Endothelial cell of umbilical vein (primary cell): ENCODE measurements around the gene CCL13. TPM values are rescaled to one million over a fixed set of nuclear protein-coding genes. Genes with fewer than 3 reads are reported as not detected.

Source experiments
- BruUV-seq: library from RNA; stranded (reverse); fragments of 400-500 nt; replicated peaks from 2 replicates; lab custom pipeline; 2021; lab: Mats Ljungman, UMichigan
- CTCF ChIA-PET: fragments of 300-600, 350-600 bp; sonication (Branson Sonifier 250); formaldehyde crosslinking; loops from one replicate; lab custom pipeline; 2021; ENCODE audit warnings: antibody characterized with exemption, inconsistent platforms; lab: Charles Lee
- POLR2A ChIA-PET: fragments of 300-600, 350-600 bp; sonication (Branson Sonifier 250); formaldehyde crosslinking; loops from one replicate; lab custom pipeline; 2021; ENCODE audit warnings: antibody characterized with exemption, inconsistent platforms; lab: Charles Lee
- DNase-seq: peaks from one replicate; pipeline ENCODE4 v3.0.0-alpha.2; 2011; ENCODE audit warnings: low read depth, low spot score
- FAIRE-seq: peaks from 2 replicates; lab custom pipeline; 2011; peaks lifted over from hg19 to GRCh38; lab: Jason Lieb, UNC
- H2AFZ ChIP-seq: 2 replicates; pipeline ENCODE4 v1.6.0; 2012; ENCODE audit warnings: low read depth, low read length, control low read depth, inconsistent platforms
- H3K27ac ChIP-seq: 2 replicates; pipeline ENCODE4 v1.5.1; 2011; ENCODE audit warnings: low read depth, mild to moderate bottlenecking, control low read depth, low read length, moderate library complexity; ENCODE audit not compliant: insufficient read depth
- H3K27me3 ChIP-seq, 2 experiments: 2 replicates each; pipeline versions ENCODE4 v1.6.0 to v1.6.1; 2011; ENCODE audit warnings: low read length in 2 of 2, mixed read lengths in 1 of 2; ENCODE audit not compliant: control insufficient read depth in 2 of 2, insufficient read depth in 2 of 2
- H3K36me3 ChIP-seq, 2 experiments: 2 replicates in 1 of 2; 3 replicates in 1 of 2; pipeline ENCODE4 v1.5.1; 2011; ENCODE audit warnings: low read length in 2 of 2, mild to moderate bottlenecking in 1 of 2, moderate library complexity in 1 of 2; ENCODE audit not compliant: control insufficient read depth in 2 of 2, insufficient read depth in 2 of 2; ENCODE audit errors: extremely low read depth in 1 of 2
- H3K4me1 ChIP-seq: 3 replicates; pipeline ENCODE4 v1.5.1; 2011; ENCODE audit warnings: mild to moderate bottlenecking, low read length; ENCODE audit not compliant: control insufficient read depth, insufficient read depth; ENCODE audit errors: extremely low read depth
- H3K4me2 ChIP-seq: 2 replicates; pipeline ENCODE4 v1.6.1; 2011; ENCODE audit warnings: low read length, control low read depth, mixed read lengths; ENCODE audit not compliant: insufficient read depth
- H3K4me3 ChIP-seq, 3 experiments: fragments of 200-600 bp in 1 of 3; sonication (generic), shearing (Covaris generic) in 1 of 3; replicated peaks in 1 of 3; 2 replicates each; pipeline ENCODE4 v1.5.1; 2011 to 2016; ENCODE audit warnings: control low read depth in 3 of 3, low read length in 3 of 3, mild to moderate bottlenecking in 2 of 3, inconsistent platforms in 1 of 3, low read depth in 1 of 3, moderate library complexity in 1 of 3; ENCODE audit not compliant: insufficient read depth in 1 of 3
- H3K79me2 ChIP-seq: 2 replicates; pipeline ENCODE4 v1.6.0; 2012; ENCODE audit warnings: low read length, inconsistent platforms; ENCODE audit not compliant: control insufficient read depth, insufficient read depth
- H3K9ac ChIP-seq: replicated peaks from 2 replicates; pipeline ENCODE3; 2011; ENCODE audit warnings: low read length, control low read depth; ENCODE audit not compliant: insufficient read depth; ENCODE audit errors: extremely low read depth
- H3K9me1 ChIP-seq: replicated peaks from 3 replicates; pipeline ENCODE4 v1.6.0; 2011; ENCODE audit warnings: mild to moderate bottlenecking, low read length; ENCODE audit not compliant: control insufficient read depth, insufficient read depth; ENCODE audit errors: extremely low read depth
- H3K9me3 ChIP-seq: replicated peaks from 2 replicates; pipeline ENCODE4 v1.5.1; 2012; ENCODE audit warnings: low read length, inconsistent platforms; ENCODE audit not compliant: control insufficient read depth, insufficient read depth
- H4K20me1 ChIP-seq: replicated peaks from 2 replicates; pipeline ENCODE3; 2011; ENCODE audit warnings: mild to moderate bottlenecking, low read length; ENCODE audit not compliant: control insufficient read depth, insufficient read depth; ENCODE audit errors: extremely low read depth
- EZH2 ChIP-seq: IDR thresholded peaks from 2 replicates; pipeline ENCODE4 v1.6.1; 2012; ENCODE audit warnings: borderline replicate concordance, low read depth, mild to moderate bottlenecking, moderate library complexity, low read length, inconsistent platforms; ENCODE audit not compliant: severe bottlenecking
- FOS ChIP-seq: IDR thresholded peaks from 2 replicates; pipeline ENCODE4 v1.6.1; 2011; ENCODE audit warnings: mild to moderate bottlenecking, low read length, moderate library complexity, borderline replicate concordance; ENCODE audit not compliant: insufficient read depth
- GATA2 ChIP-seq: IDR thresholded peaks from 2 replicates; pipeline ENCODE4 v1.7.0; 2011; ENCODE audit warnings: low read depth, mild to moderate bottlenecking, moderate library complexity, mixed read lengths, low read length; ENCODE audit not compliant: insufficient read length, insufficient read depth
- JUN ChIP-seq: IDR thresholded peaks from 2 replicates; pipeline ENCODE4 v1.6.1; 2011; ENCODE audit warnings: borderline replicate concordance, low read depth; ENCODE audit not compliant: insufficient read length, insufficient read depth
- MYC ChIP-seq: IDR thresholded peaks from one replicate; pipeline ENCODE4 v1.6.1; 2011; ENCODE audit warnings: mild to moderate bottlenecking, low read depth, low read length
- POLR2A ChIP-seq: IDR thresholded peaks from 2 replicates; pipeline ENCODE4 v1.6.1; 2012; ENCODE audit warnings: low read depth, mild to moderate bottlenecking, control low read depth, low read length
- POLR2AphosphoS5 ChIP-seq: IDR thresholded peaks from 2 replicates; pipeline ENCODE4 v1.6.1; 2012; ENCODE audit warnings: low read depth, mild to moderate bottlenecking, control low read depth, low read length, moderate library complexity; ENCODE audit not compliant: insufficient read depth
- dilution Hi-C: fragments of 300-500 bp; cut with MboI; formaldehyde crosslinking; loops from one replicate; pipeline ENCODE4 v1.15.0; 2019; ENCODE audit warnings: low sequenced_read_pairs; ENCODE audit not compliant: extremely low pct_ligation_motif_present
- intact Hi-C: fragments of 100-400 bp; cut with micrococcal nuclease; formaldehyde crosslinking; loops from one replicate; pipeline ENCODE4 v1.10.0; 2022
- polyA plus RNA-seq, 4 experiments: library from polyadenylated mRNA; depleted of rRNA in 3 of 4; stranded (reverse) in 3 of 4; unstranded in 1 of 4; fragments of >200 nt; gene quantifications; 2 replicates each; pipeline versions ENCODE4 v1.2.1 to v1.2.3, GENCODE V29; 2011 to 2012; ENCODE audit warnings: missing spikeins in 1 of 4
- total RNA-seq: library from RNA; stranded (reverse); gene quantifications from 2 replicates; pipeline ENCODE4 v1.2.3, GENCODE V29; 2021
- TF ChIP-seq, protein P1 (sequence below), 2 donors: IDR thresholded peaks; 1 replicate in 1 of 2; 2 replicates in 1 of 2; pipeline ENCODE4 v1.5.1; 2011; ENCODE audit warnings: low read length in 2 of 2, mild to moderate bottlenecking in 2 of 2, moderate library complexity in 2 of 2, control low read depth in 1 of 2, inconsistent platforms in 1 of 2, low read depth in 1 of 2; ENCODE audit not compliant: insufficient read depth in 1 of 2; ENCODE audit errors: extremely low read depth in 1 of 2
- TF ChIP-seq, protein P2 (sequence below): IDR thresholded peaks from 2 replicates; pipeline ENCODE4 v1.6.1; 2011; ENCODE audit not compliant: insufficient read depth, insufficient read length

The CCL13 gene
- total and polyA plus RNA-seq, 2 donors (not counting 3 experiments of a cell fraction or from before 2014, with no cell fraction given): not detected

DNA sequence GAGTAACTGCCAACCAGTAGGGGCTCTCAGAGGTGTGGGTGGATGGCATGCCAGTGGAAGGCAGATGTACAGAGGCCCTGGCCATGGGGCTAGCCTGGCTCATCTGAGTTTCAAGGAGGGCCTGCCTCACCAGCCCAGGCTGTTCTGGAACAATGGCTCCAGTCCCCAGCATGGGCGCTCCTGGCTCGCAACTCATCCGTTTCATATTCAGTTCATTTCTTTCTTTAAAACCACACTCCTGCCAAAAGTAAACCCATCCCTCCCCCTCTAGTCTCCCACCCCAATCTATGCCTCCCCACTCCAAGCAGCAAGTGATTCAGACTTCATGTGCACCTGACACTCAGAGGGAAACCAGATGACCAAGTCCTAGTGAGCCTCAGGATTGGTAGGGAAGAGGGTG lies 2.4 kb downstream of the CCL13 start:
- H3K4me2 ChIP-seq: no peak overlapping the region
- no peaks in the 10 kb centered on the region for H4K20me1 ChIP-seq
- H3K27me3 ChIP-seq: peaks cover 0 to 3% of the 10 kb centered on the region in 2 experiments
- no TSS peak for BruUV-seq
- peaks cover 2% of the 10 kb centered on the region for H3K4me1 ChIP-seq
- no peak overlapping the region for H3K9ac ChIP-seq
- no peak overlapping the region for H3K4me3 ChIP-seq
- no peaks in the 10 kb centered on the region for H3K9me3 ChIP-seq
- FAIRE-seq (no peak), DNase-seq (no peak)
- POLR2A ChIA-PET: no interaction called here
- no peaks in the 10 kb centered on the region for H3K79me2 ChIP-seq
- H3K36me3 ChIP-seq: no peaks in the 10 kb centered on the region
- H2AFZ ChIP-seq: no peak overlapping the region
- CTCF ChIA-PET: interaction anchor here (1.0 to 13.6 kb wide), 3 partner anchors 52 to 188 kb away, joined by 3 to 561 read pairs (median 24); no protein-coding TSS in a partner anchor
- H3K9me1 ChIP-seq: no peaks in the 10 kb centered on the region
- TF ChIP-seq, protein P1, sequence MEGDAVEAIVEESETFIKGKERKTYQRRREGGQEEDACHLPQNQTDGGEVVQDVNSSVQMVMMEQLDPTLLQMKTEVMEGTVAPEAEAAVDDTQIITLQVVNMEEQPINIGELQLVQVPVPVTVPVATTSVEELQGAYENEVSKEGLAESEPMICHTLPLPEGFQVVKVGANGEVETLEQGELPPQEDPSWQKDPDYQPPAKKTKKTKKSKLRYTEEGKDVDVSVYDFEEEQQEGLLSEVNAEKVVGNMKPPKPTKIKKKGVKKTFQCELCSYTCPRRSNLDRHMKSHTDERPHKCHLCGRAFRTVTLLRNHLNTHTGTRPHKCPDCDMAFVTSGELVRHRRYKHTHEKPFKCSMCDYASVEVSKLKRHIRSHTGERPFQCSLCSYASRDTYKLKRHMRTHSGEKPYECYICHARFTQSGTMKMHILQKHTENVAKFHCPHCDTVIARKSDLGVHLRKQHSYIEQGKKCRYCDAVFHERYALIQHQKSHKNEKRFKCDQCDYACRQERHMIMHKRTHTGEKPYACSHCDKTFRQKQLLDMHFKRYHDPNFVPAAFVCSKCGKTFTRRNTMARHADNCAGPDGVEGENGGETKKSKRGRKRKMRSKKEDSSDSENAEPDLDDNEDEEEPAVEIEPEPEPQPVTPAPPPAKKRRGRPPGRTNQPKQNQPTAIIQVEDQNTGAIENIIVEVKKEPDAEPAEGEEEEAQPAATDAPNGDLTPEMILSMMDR (IDR thresholded peaks at IDR 0.05; ENCODE audit: extremely low read depth in 1 of 2, insufficient read depth in 1 of 2, low read depth in 1 of 2, low read length in 2 of 2): no peak
- TF ChIP-seq POLR2A: no peak
- no peak for TF ChIP-seq POLR2AphosphoS5
- TF ChIP-seq GATA2: no peak
- TF ChIP-seq JUN: no peak
- TF ChIP-seq MYC: no peak
- TF ChIP-seq EZH2: no peak
- TF ChIP-seq, protein P2, sequence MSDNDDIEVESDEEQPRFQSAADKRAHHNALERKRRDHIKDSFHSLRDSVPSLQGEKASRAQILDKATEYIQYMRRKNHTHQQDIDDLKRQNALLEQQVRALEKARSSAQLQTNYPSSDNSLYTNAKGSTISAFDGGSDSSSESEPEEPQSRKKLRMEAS: no peak
- TF ChIP-seq FOS: no peak
- intact Hi-C loops (no loop called here), dilution Hi-C loops (no loop called here)
- no peak overlapping the region for H3K27ac ChIP-seq
